ENCODE results near the gene L3MBTL4.

DNA sequence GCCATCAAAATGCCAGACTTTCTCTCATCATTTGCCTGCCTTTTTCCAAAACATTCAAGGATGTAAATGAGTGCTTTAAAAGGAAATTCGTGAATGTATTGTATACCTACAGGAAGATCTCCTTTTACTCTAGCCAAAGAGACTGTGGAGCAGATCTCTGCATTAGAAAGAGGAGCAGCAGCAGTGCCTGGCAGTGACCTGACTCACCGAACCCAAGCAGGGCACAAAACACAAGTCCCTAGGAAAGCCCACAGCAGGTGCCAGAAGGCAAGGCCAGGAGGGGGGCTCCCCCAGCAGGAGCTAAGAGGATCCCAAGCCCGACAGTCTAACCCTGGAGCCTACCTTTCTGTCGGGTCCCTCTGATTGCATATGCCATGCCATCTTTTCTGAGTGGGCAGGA lies 47.9 kb downstream of the L3MBTL4 start:
- TF ChIP-seq, protein P1, sequence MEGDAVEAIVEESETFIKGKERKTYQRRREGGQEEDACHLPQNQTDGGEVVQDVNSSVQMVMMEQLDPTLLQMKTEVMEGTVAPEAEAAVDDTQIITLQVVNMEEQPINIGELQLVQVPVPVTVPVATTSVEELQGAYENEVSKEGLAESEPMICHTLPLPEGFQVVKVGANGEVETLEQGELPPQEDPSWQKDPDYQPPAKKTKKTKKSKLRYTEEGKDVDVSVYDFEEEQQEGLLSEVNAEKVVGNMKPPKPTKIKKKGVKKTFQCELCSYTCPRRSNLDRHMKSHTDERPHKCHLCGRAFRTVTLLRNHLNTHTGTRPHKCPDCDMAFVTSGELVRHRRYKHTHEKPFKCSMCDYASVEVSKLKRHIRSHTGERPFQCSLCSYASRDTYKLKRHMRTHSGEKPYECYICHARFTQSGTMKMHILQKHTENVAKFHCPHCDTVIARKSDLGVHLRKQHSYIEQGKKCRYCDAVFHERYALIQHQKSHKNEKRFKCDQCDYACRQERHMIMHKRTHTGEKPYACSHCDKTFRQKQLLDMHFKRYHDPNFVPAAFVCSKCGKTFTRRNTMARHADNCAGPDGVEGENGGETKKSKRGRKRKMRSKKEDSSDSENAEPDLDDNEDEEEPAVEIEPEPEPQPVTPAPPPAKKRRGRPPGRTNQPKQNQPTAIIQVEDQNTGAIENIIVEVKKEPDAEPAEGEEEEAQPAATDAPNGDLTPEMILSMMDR (IDR thresholded peaks at IDR 0.05), result no peak
- no peak for TF ChIP-seq POLR2A (IDR thresholded peaks at IDR 0.05)
